ENCODE data around the gene DCAF12.

DCAF12 gene

GRCh38 chr9:34126207-34127034 is at the start of gene DCAF12:
DCAF12 (minus strand) TSS chr9:34126698; CDS start chr9:34126431, 267 bp downstream.
- Histone ChIP-seq H3K27me3 (replicated peaks; ENCODE audit: control insufficient read depth, insufficient read depth, low read length) (no peaks in the 10 kb centered on the region), H3K36me3 (ENCODE audit: control insufficient read depth, insufficient read depth, low read length, severe bottlenecking) (peaks cover 12% of the 10 kb centered on the region), H3K9ac (ENCODE audit: low read length) (peak within 1 kb of the TSS; percentile 99), H3K4me3 (ENCODE audit: low read length) (peak within 1 kb of the TSS; percentile 100), H3K4me1 (ENCODE audit: control insufficient read depth, insufficient read depth, low read length) (peaks cover 44% of the 10 kb centered on the region), H3K9me3 (ENCODE audit: control insufficient read depth, low read length) (no peaks in the 10 kb centered on the region)
- peak; percentile 96 for DNase-seq (ENCODE audit: low read depth)

- no peaks in the 10 kb centered on the region for H3K9me3 ChIP-seq (ENCODE audit: control insufficient read depth, low read length)
- peaks cover 12% of the 10 kb centered on the region for H3K4me1 ChIP-seq (ENCODE audit: control insufficient read depth, insufficient read depth, low read length)
- H3K36me3 ChIP-seq (ENCODE audit: control insufficient read depth, insufficient read depth, low read length, severe bottlenecking), result no peaks in the 10 kb centered on the region
- no peak overlapping the region for H3K9ac ChIP-seq (ENCODE audit: low read length)
- no peak for DNase-seq (ENCODE audit: low read depth)
- H3K27me3 ChIP-seq (replicated peaks; ENCODE audit: control insufficient read depth, insufficient read depth, low read length), result no peaks in the 10 kb centered on the region
- H3K4me3 ChIP-seq (ENCODE audit: low read length), result no peak overlapping the region
These were observed 49.6 kb upstream of the DCAF12 start for GRCh38 chr9:34176089-34176488.

GRCh38 chr9:34171753-34172535 is 45.4 kb upstream of the DCAF12 start:
- H3K4me3 ChIP-seq (ENCODE audit: low read length), result no peak overlapping the region
- H3K27me3 ChIP-seq (replicated peaks; ENCODE audit: control insufficient read depth, insufficient read depth, low read length), result no peaks in the 10 kb centered on the region
- peaks cover 15% of the 10 kb centered on the region for H3K4me1 ChIP-seq (ENCODE audit: control insufficient read depth, insufficient read depth, low read length)
- H3K9ac ChIP-seq (ENCODE audit: low read length), result no peak overlapping the region
- no peaks in the 10 kb centered on the region for H3K9me3 ChIP-seq (ENCODE audit: control insufficient read depth, low read length)
- DNase-seq (ENCODE audit: low read depth), result no peak
- no peaks in the 10 kb centered on the region for H3K36me3 ChIP-seq (ENCODE audit: control insufficient read depth, insufficient read depth, low read length, severe bottlenecking)

- DNase-seq (ENCODE audit: low read depth), result no peak
- H3K4me1 ChIP-seq (ENCODE audit: control insufficient read depth, insufficient read depth, low read length), result peaks cover 15% of the 10 kb centered on the region
- H3K9me3 ChIP-seq (ENCODE audit: control insufficient read depth, low read length), result no peaks in the 10 kb centered on the region
- H3K27me3 ChIP-seq (replicated peaks; ENCODE audit: control insufficient read depth, insufficient read depth, low read length), result no peaks in the 10 kb centered on the region
- no peaks in the 10 kb centered on the region for H3K36me3 ChIP-seq (ENCODE audit: control insufficient read depth, insufficient read depth, low read length, severe bottlenecking)
- no peak overlapping the region for H3K9ac ChIP-seq (ENCODE audit: low read length)
- H3K4me3 ChIP-seq (ENCODE audit: low read length), result no peak overlapping the region
These were observed 43.9 kb upstream of the DCAF12 start for GRCh38 chr9:34170237-34170991.

GRCh38 chr9:34169125-34169524 is 42.6 kb upstream of the DCAF12 start:
- Histone ChIP-seq H3K9ac (ENCODE audit: low read length) (no peak overlapping the region), H3K27me3 (replicated peaks; ENCODE audit: control insufficient read depth, insufficient read depth, low read length) (no peaks in the 10 kb centered on the region), H3K9me3 (ENCODE audit: control insufficient read depth, low read length) (no peaks in the 10 kb centered on the region), H3K4me1 (ENCODE audit: control insufficient read depth, insufficient read depth, low read length) (peaks cover 12% of the 10 kb centered on the region), H3K36me3 (ENCODE audit: control insufficient read depth, insufficient read depth, low read length, severe bottlenecking) (no peaks in the 10 kb centered on the region), H3K4me3 (ENCODE audit: low read length) (no peak overlapping the region)
- no peak for DNase-seq (ENCODE audit: low read depth)

- Histone ChIP-seq H3K36me3 (ENCODE audit: control insufficient read depth, insufficient read depth, low read length, severe bottlenecking) (no peaks in the 10 kb centered on the region), H3K4me3 (ENCODE audit: low read length) (no peak overlapping the region), H3K27me3 (replicated peaks; ENCODE audit: control insufficient read depth, insufficient read depth, low read length) (no peaks in the 10 kb centered on the region), H3K9me3 (ENCODE audit: control insufficient read depth, low read length) (no peaks in the 10 kb centered on the region), H3K9ac (ENCODE audit: low read length) (no peak overlapping the region), H3K4me1 (ENCODE audit: control insufficient read depth, insufficient read depth, low read length) (peaks cover under 1% of the 10 kb centered on the region)
- peak; percentile 19 for DNase-seq (ENCODE audit: low read depth)
These were observed 36.9 kb upstream of the DCAF12 start for GRCh38 chr9:34163434-34163833.

GRCh38 chr9:34158362-34158869 is 31.9 kb upstream of the DCAF12 start:
- H3K27me3 ChIP-seq (replicated peaks; ENCODE audit: control insufficient read depth, insufficient read depth, low read length), result no peaks in the 10 kb centered on the region
- no peaks in the 10 kb centered on the region for H3K36me3 ChIP-seq (ENCODE audit: control insufficient read depth, insufficient read depth, low read length, severe bottlenecking)
- H3K9me3 ChIP-seq (ENCODE audit: control insufficient read depth, low read length), result no peaks in the 10 kb centered on the region
- H3K4me1 ChIP-seq (ENCODE audit: control insufficient read depth, insufficient read depth, low read length), result peaks cover 3% of the 10 kb centered on the region
- H3K9ac ChIP-seq (ENCODE audit: low read length), result no peak overlapping the region
- peak; percentile 29 for DNase-seq (ENCODE audit: low read depth)
- no peak overlapping the region for H3K4me3 ChIP-seq (ENCODE audit: low read length)

GRCh38 chr9:34157898-34158297 is 31.4 kb upstream of the DCAF12 start:
- no peak for DNase-seq (ENCODE audit: low read depth)
- Histone ChIP-seq H3K4me3 (ENCODE audit: low read length) (no peak overlapping the region), H3K36me3 (ENCODE audit: control insufficient read depth, insufficient read depth, low read length, severe bottlenecking) (no peaks in the 10 kb centered on the region), H3K27me3 (replicated peaks; ENCODE audit: control insufficient read depth, insufficient read depth, low read length) (no peaks in the 10 kb centered on the region), H3K4me1 (ENCODE audit: control insufficient read depth, insufficient read depth, low read length) (peaks cover 3% of the 10 kb centered on the region), H3K9me3 (ENCODE audit: control insufficient read depth, low read length) (no peaks in the 10 kb centered on the region), H3K9ac (ENCODE audit: low read length) (no peak overlapping the region)

GRCh38 chr9:34157318-34157717 is 30.8 kb upstream of the DCAF12 start:
- DNase-seq (ENCODE audit: low read depth), result no peak
- Histone ChIP-seq H3K4me3 (ENCODE audit: low read length) (no peak overlapping the region), H3K27me3 (replicated peaks; ENCODE audit: control insufficient read depth, insufficient read depth, low read length) (no peaks in the 10 kb centered on the region), H3K9ac (ENCODE audit: low read length) (no peak overlapping the region), H3K9me3 (ENCODE audit: control insufficient read depth, low read length) (no peaks in the 10 kb centered on the region), H3K4me1 (ENCODE audit: control insufficient read depth, insufficient read depth, low read length) (peaks cover 3% of the 10 kb centered on the region), H3K36me3 (ENCODE audit: control insufficient read depth, insufficient read depth, low read length, severe bottlenecking) (no peaks in the 10 kb centered on the region)

GRCh38 chr9:34154057-34154456 is 27.6 kb upstream of the DCAF12 start:
- peaks cover 3% of the 10 kb centered on the region for H3K27me3 ChIP-seq (replicated peaks; ENCODE audit: control insufficient read depth, insufficient read depth, low read length)
- DNase-seq (ENCODE audit: low read depth), result no peak
- peaks cover 5% of the 10 kb centered on the region for H3K4me1 ChIP-seq (ENCODE audit: control insufficient read depth, insufficient read depth, low read length)
- no peaks in the 10 kb centered on the region for H3K9me3 ChIP-seq (ENCODE audit: control insufficient read depth, low read length)
- H3K4me3 ChIP-seq (ENCODE audit: low read length), result no peak overlapping the region
- H3K9ac ChIP-seq (ENCODE audit: low read length), result no peak overlapping the region
- no peaks in the 10 kb centered on the region for H3K36me3 ChIP-seq (ENCODE audit: control insufficient read depth, insufficient read depth, low read length, severe bottlenecking)

GRCh38 chr9:34151398-34151797 is 24.9 kb upstream of the DCAF12 start:
- H3K36me3 ChIP-seq (ENCODE audit: control insufficient read depth, insufficient read depth, low read length, severe bottlenecking), result no peaks in the 10 kb centered on the region
- H3K9me3 ChIP-seq (ENCODE audit: control insufficient read depth, low read length), result no peaks in the 10 kb centered on the region
- H3K9ac ChIP-seq (ENCODE audit: low read length), result no peak overlapping the region
- DNase-seq (ENCODE audit: low read depth), result no peak
- H3K27me3 ChIP-seq (replicated peaks; ENCODE audit: control insufficient read depth, insufficient read depth, low read length), result peaks cover 8% of the 10 kb centered on the region
- H3K4me1 ChIP-seq (ENCODE audit: control insufficient read depth, insufficient read depth, low read length), result peaks cover 2% of the 10 kb centered on the region
- H3K4me3 ChIP-seq (ENCODE audit: low read length), result no peak overlapping the region

Measured in adipocyte (in vitro differentiated cells).